Inferior parietal cortex (tissue), 1 donor: ENCODE results near the gene CASTOR1.

Source experiments
- DNase-seq: peaks from one replicate; pipeline ENCODE4 v3.0.0-alpha.2; 2016; ENCODE audit errors: extremely low spot score

CASTOR1 gene

DNA sequence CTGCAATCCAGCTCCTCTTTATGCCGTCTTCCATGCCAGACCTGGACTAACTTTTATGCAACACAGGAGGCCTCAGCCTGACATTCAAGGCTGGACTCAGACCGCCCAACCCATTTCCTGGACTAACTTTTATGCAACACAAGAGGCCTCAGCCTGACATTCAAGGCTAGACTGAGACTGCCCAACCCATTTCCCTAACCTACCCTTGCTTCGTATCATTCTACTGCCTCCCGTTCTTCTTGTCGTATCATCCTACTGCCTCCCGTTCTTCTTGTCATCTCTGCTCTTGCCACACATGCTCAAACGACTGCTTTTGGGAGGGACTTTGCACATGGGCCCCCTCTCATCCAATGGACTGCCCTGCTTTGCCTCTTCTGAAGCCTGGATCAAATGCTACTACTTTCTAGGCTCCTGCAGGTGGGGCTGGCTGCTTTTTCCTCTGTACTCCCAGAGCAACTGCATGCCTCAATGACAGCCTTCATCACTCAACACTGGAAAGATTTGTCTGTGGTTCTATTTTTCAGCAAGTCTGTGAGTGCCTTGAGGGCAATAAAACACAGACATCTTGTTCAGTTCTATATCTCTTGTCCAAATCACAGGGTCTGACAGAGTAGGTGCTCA lies 29.6 kb upstream of the CASTOR1 start:
- no peak for DNase-seq

GRCh38 chr22:30317778-30318177 lies 28.5 kb upstream of the CASTOR1 start:
- DNase-seq = no peak

DNA sequence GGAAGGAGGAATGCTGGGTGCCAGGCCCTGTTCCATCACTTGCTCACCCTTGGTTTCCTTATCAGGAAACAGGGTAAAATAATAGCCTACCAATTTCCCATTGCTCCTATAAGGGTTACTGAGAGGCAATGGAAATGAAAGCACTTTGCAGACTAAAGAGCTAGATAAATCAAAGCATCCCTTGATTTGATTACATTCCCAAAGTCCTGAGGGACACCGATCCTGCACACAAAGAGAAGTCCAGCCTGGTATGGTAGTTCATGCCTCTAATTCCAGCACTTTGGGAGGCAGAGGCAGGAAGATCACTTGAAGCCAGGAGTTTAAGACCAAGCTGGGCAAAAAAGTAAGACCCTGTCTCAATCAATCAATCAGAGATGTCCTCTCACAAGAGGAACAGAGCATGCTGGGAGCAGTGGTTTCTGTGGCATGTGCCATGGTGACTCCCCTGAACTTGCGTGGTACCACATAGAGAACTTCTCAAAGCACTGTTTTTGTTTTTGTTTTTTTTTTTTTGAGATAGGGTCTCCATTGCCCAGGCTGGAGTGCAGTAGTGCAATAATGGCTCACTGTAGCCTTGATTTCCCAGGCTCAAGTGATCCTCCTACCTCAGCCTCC lies 26.8 kb upstream of the CASTOR1 start:
- DNase-seq = no peak

DNA sequence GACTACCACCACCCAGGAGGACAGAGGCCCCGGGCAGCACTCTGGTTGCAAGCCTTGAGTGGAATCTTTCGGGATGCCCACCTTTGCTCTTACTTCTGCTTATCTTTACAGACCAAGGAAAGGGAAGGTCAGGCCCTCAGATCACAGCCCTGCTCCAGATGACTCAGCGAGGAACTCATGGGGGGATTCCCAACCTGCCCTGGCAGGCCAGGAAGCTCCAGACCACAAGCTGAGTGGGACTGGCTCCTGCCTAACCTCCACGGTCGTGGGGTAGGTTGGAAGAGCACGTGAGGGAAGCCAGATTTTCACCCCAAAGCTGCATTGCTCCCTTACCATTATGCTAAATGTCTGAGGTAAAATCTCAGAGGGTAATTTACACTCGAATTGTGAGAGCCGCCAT lies 25.6 kb upstream of the CASTOR1 start:
- no peak for DNase-seq

- no peak for DNase-seq
Measured at GRCh38 chr22:30313527-30314363, 24.4 kb upstream of the CASTOR1 start.

DNA sequence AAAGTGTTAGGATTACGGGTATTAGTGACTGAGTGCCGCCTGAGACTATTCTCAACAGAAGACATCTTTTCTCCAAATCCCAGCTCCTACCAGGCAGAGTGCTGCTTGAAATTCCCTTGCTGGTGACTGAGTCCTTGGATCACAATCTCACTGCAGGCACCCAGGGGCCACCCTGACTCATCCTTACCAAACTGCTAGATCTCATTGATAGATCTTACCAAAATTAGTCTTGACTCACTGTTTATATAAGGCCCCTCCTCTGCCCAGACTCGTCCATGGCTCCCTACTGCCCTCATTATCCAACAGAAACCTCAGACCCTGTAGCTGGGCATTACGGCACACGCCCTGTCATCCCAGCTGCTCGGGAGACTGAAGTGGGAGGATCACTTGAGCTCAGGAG lies 22.7 kb upstream of the CASTOR1 start:
- no peak for DNase-seq

DNA sequence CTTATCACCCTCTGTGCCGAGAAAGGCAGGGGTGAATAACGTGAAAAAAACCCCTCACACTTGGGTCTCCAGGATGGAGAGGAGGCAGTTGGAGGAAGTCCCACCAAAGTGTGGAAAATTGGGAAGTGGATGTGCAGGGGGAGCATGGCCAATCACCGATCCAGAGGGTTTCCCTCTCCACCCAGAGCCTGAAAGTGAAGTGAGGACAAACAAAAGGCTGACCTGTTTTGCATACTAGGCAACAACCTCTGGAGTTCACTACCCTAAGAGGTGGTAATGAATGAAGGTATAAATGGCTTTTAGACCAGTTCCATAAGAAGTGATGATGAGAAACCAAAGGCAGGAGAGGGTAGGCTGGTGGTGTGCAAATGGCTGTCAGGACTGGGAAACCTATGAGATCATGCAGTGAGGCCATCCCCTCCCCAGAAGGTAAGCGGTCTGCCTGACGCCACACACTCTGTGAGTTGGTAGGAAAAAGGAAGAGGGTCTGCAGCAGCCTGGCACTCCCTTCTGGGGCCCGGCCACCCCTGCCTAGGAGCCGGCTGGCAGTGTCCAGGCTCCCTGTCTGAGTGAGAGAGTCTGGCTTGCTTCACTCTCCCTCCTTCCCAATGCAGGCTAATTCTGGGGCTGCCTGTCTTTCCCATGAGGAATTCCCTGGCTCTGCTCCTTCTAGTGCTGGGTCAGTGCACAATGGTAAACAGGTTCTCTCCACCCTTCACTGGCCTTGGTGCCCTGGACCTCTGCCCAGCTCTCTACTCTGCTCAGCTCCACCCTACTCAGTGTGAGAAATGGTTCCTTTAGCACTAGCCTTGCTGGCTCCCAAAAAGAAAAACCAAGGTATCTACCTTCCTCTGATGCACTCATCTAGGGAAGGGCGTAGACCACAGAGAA lies 21.8 kb upstream of the CASTOR1 start:
- DNase-seq = no peak

- no peak for DNase-seq
Measured at GRCh38 chr22:30309951-30310741, 20.8 kb upstream of the CASTOR1 start.

DNA sequence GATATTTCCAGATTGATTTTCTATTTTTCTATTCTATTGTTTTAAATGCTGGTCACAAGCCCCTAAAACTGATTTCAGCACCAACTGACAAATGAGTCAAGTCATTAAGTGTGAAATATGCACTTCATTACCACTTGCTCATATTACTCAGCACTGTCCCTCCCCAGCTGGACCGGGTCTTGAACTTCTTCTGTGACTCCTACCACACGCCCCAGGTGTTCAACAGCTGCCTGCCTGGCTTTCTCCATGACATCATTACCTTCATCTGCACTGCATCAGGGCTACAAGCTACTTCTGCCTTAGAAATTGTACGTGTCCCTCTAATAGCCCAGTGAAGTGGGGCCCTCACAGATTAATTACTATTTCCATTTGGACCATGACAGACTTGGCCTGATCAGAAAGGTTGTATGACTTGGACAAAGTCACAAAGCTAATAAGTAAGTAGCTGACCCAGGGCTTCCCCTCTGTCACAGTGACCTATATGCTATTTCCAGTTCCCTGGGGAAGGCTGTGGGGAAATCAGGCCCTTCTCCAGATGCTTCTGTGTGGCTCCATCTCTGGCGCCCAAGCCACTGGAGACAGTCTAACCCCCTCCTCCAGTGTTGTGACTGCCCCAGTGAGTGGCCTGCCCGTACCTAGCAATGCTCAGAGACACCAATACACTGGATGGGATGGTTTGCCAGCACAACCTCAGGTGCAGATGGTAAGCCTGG lies 19.4 kb upstream of the CASTOR1 start:
- DNase-seq = no peak

- DNase-seq = no peak
Measured at GRCh38 chr22:30308093-30308492, 18.8 kb upstream of the CASTOR1 start.

GRCh38 chr22:30307041-30307574 lies 17.8 kb upstream of the CASTOR1 start:
- DNase-seq = no peak

- DNase-seq = no peak
Measured at GRCh38 chr22:30306627-30307011, 17.3 kb upstream of the CASTOR1 start.

DNA sequence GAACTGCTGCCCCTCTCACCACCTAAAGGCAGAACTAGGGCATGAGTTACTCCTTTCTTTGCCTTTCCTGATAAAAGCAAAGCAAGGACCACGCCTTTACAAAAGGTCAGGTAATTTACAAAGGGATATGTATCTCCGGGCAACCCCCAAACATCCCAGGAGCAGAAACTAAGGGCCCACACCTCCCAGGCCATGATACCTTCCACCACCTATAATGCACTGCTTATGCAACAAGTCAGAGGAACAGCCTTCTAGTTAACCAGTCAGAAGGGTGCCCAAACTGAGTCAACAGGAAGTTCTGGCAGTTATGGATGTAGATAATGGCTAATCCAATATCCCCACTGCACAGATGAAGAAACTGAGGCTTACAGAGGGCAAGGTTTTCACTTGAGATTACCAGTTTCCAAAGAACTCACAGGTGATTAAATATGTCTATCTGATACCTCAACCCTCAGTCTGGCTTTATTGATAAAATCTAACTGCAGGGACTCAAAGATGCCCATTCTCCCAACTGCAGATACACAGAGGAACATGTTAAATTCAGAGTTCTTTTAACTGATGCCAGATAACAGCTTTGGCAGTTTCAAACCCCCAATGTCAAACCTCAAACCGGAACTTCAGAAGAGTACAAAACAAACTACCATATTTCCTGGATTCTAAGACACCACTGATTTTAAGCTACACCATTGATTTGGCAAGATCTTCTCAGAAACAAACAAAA lies 16.8 kb upstream of the CASTOR1 start:
- DNase-seq = no peak

DNA sequence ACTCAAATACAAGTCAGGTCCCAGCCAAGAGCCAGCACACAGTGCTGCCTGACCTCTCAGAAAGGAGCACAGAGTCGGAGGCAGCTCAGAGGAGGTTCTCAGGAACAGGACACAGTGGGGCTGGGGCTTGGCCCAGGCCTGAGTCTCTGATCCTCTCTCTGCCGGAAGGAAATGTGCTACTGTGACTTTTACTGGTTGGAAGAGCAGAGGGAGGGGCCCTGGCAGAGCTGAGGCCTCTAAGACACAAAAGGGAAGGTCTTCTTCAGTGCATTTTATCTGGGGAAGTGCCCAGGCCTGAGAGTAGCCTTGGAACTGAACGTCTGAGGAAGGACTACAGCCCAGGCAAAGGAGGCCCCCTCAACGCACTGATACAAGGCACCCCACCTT lies 16.2 kb upstream of the CASTOR1 start:
- DNase-seq = no peak

- DNase-seq = no peak
Measured at GRCh38 chr22:30304495-30305244, 15.4 kb upstream of the CASTOR1 start.

GRCh38 chr22:30302810-30303138 lies 13.5 kb upstream of the CASTOR1 start:
- no peak for DNase-seq

DNA sequence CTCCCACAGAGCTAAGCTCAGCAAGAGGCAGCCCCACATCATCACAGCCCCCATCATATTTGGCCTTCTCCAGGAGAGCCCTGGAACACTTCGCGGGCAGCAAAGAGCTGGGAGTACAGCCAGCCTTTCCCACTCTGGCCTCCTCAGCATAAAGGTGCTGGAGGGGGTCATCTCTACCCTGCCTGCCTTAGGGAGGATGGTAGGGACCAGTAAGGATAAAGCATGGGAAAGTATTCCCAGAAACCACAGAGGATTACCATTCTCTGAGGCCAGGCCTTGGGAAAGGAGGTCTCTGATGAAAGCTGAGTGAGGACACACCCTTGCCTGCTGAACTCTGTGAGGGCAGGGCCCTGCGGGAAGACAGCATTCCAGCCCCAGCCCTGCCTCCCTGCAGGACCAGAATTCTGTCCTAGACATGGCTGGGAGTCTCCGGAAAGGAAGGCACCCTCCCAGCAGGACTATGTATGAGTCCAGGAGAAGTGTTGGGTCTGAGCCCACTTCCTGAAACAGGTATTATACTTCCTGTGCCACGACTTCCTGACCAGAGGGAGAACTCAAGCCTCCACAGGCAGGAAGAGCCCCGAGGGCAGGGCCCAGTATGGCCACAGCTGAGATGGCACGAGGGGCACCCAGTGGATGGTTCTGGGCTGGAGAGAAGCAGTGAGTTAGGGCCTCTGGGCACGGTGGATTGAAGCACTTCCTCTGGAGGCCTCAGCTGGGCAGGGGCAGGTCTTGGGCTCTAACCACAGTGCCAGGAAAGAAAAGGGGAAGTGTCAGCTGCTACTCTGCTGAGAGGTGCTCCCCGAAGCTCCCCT lies 12.9 kb upstream of the CASTOR1 start:
- DNase-seq = no peak

GRCh38 chr22:30299322-30299721 lies 10.0 kb upstream of the CASTOR1 start:
- DNase-seq = no peak
